HepG2 (cell line): ENCODE measurements around the gene ATXN7L3. TPM values are rescaled to one million over a fixed set of nuclear protein-coding genes. Genes with fewer than 3 reads are reported as not detected.

Experiments used
- BHLHE40 ChIP-seq: IDR thresholded peaks from 2 replicates; pipeline ENCODE4 v1.6.1; 2011; ENCODE audit warnings: low read length, improper control_type of control experiment
- CEBPB ChIP-seq: IDR thresholded peaks from 2 replicates; pipeline ENCODE4 v1.6.1; 2011; ENCODE audit warnings: low read depth, low read length, improper control_type of control experiment, borderline replicate concordance
- EZH2 ChIP-seq: conservative IDR thresholded peaks from 2 replicates; pipeline ENCODE4 v1.6.1; 2012; ENCODE audit warnings: mild to moderate bottlenecking, low read depth, low read length, moderate library complexity
- FLYWCH1 ChIP-seq: sonication (generic); formaldehyde crosslinking; IDR thresholded peaks from 2 replicates; pipeline ENCODE4 v1.8.1; 2023; ENCODE audit warnings: mild to moderate bottlenecking, missing genetic modification reagents
- GATAD1 ChIP-seq: IDR thresholded peaks from 2 replicates; pipeline ENCODE4 v1.6.1; 2016; ENCODE audit warnings: missing genetic modification reagents, missing compliant biosample characterization
- GTF3A ChIP-seq: sonication (generic); formaldehyde crosslinking; conservative IDR thresholded peaks from 2 replicates; pipeline ENCODE4 v1.4.0; 2020; ENCODE audit warnings: mild to moderate bottlenecking, missing genetic modification reagents
- HOXA9 ChIP-seq: sonication (generic); formaldehyde crosslinking; IDR thresholded peaks from 2 replicates; pipeline ENCODE4 v1.8.1; 2022; ENCODE audit warnings: missing genetic modification reagents, mild to moderate bottlenecking, moderate library complexity, borderline replicate concordance
- KDM5B ChIP-seq: sonication (generic); formaldehyde crosslinking; IDR thresholded peaks from 2 replicates; pipeline ENCODE4 v1.4.0; 2020; ENCODE audit warnings: missing genetic modification reagents, mild to moderate bottlenecking, borderline replicate concordance
- MEIS1 ChIP-seq: sonication (generic); formaldehyde crosslinking; IDR thresholded peaks from 2 replicates; pipeline ENCODE4 v1.9.0; 2021; ENCODE audit warnings: mild to moderate bottlenecking, missing genetic modification reagents, moderate library complexity, borderline replicate concordance
- MTA1 ChIP-seq: sonication (generic); formaldehyde crosslinking; IDR thresholded peaks from 2 replicates; pipeline ENCODE4 v1.4.0; 2020; ENCODE audit warnings: missing genetic modification reagents, mild to moderate bottlenecking, borderline replicate concordance
- MTF1 ChIP-seq: sonication (generic); formaldehyde crosslinking; IDR thresholded peaks from 2 replicates; pipeline ENCODE4 v1.5.0; 2020; ENCODE audit warnings: missing genetic modification reagents
- RARA ChIP-seq: IDR thresholded peaks from 2 replicates; pipeline ENCODE4 v1.6.1; 2016; ENCODE audit warnings: missing genetic modification reagents, missing compliant biosample characterization
- RXRB ChIP-seq: IDR thresholded peaks from 2 replicates; pipeline ENCODE4 v1.6.1; 2016; ENCODE audit warnings: borderline replicate concordance, missing genetic modification reagents, missing compliant biosample characterization
- SP4 ChIP-seq: sonication (generic); formaldehyde crosslinking; IDR thresholded peaks from 2 replicates; pipeline ENCODE4 v1.8.1; 2023; ENCODE audit warnings: mild to moderate bottlenecking, missing genetic modification reagents
- ZKSCAN5 ChIP-seq: sonication (generic); formaldehyde crosslinking; IDR thresholded peaks from 2 replicates; pipeline ENCODE4 v1.5.1; 2020; ENCODE audit warnings: mild to moderate bottlenecking, missing genetic modification reagents
- ZNF20 ChIP-seq: sonication (generic); formaldehyde crosslinking; IDR thresholded peaks from 2 replicates; pipeline ENCODE4 v1.4.0; 2020; ENCODE audit warnings: mild to moderate bottlenecking, moderate library complexity, missing genetic modification reagents
- ZNF253 ChIP-seq: sonication (generic); formaldehyde crosslinking; IDR thresholded peaks from 2 replicates; pipeline ENCODE4 v1.8.0; 2022; ENCODE audit warnings: mild to moderate bottlenecking, missing genetic modification reagents, borderline replicate concordance
- ZNF317 ChIP-seq: sonication (generic); formaldehyde crosslinking; IDR thresholded peaks from 2 replicates; pipeline ENCODE4 v1.5.0; 2020; ENCODE audit warnings: mild to moderate bottlenecking, missing genetic modification reagents
- ZNF891 ChIP-seq: sonication (generic); formaldehyde crosslinking; IDR thresholded peaks from 2 replicates; pipeline ENCODE4 v1.5.0; 2020; ENCODE audit warnings: mild to moderate bottlenecking, missing genetic modification reagents
- ZSCAN21 ChIP-seq: sonication (generic); formaldehyde crosslinking; IDR thresholded peaks from 2 replicates; pipeline ENCODE4 v1.8.0; 2022; ENCODE audit warnings: mild to moderate bottlenecking, missing genetic modification reagents, moderate library complexity, borderline replicate concordance
- polyA plus RNA-seq, 8 experiments: library from polyadenylated mRNA; depleted of rRNA in 3 of 8; stranded (reverse) in 7 of 8; unstranded in 1 of 8; fragments of >200 nt; fragmentation: Illumina TruSeq in 4 of 8; extraction: Trizol in 4 of 8; gene quantifications; 2 replicates each; pipeline versions ENCODE4 v1.2.1 to v1.2.3, GENCODE V29; 2011 to 2016; ENCODE audit warnings: low read depth in 4 of 8, missing spikeins in 1 of 8, mixed read lengths in 1 of 8; ENCODE audit not compliant: insufficient read depth in 1 of 8
- total RNA-seq, 5 experiments: library from RNA; depleted of rRNA; stranded (reverse); fragments of >200 nt; fragmentation: Illumina TruSeq; extraction: Trizol; gene quantifications; 2 replicates each; pipeline ENCODE4 v1.2.3, GENCODE V29; 2016; ENCODE audit warnings: low read depth in 1 of 5
- TF ChIP-seq, protein P1 (sequence below): sonication (generic); formaldehyde crosslinking; IDR thresholded peaks from 2 replicates; pipeline ENCODE4 v1.4.0; 2020; ENCODE audit warnings: missing genetic modification reagents
- TF ChIP-seq, protein P2 (sequence below): sonication (generic); formaldehyde crosslinking; IDR thresholded peaks from 2 replicates; pipeline ENCODE4 v1.4.0; 2020; ENCODE audit warnings: missing genetic modification reagents, low read depth, mild to moderate bottlenecking, borderline replicate concordance
- TF ChIP-seq, protein P3 (sequence below): sonication (generic); formaldehyde crosslinking; IDR thresholded peaks from 2 replicates; pipeline ENCODE4 v1.5.0; 2020; ENCODE audit warnings: missing genetic modification reagents
- TF ChIP-seq, protein P4 (sequence below): sonication (generic); formaldehyde crosslinking; IDR thresholded peaks from 2 replicates; pipeline ENCODE4 v1.5.1; 2020; ENCODE audit warnings: mild to moderate bottlenecking, missing genetic modification reagents, borderline replicate concordance

Gene ATXN7L3
- total and polyA plus RNA-seq, 2 of the 13 experiments (the other 11 are each of a cell fraction or from before 2014, with no cell fraction given) = 44.5 to 59.1 TPM

DNA sequence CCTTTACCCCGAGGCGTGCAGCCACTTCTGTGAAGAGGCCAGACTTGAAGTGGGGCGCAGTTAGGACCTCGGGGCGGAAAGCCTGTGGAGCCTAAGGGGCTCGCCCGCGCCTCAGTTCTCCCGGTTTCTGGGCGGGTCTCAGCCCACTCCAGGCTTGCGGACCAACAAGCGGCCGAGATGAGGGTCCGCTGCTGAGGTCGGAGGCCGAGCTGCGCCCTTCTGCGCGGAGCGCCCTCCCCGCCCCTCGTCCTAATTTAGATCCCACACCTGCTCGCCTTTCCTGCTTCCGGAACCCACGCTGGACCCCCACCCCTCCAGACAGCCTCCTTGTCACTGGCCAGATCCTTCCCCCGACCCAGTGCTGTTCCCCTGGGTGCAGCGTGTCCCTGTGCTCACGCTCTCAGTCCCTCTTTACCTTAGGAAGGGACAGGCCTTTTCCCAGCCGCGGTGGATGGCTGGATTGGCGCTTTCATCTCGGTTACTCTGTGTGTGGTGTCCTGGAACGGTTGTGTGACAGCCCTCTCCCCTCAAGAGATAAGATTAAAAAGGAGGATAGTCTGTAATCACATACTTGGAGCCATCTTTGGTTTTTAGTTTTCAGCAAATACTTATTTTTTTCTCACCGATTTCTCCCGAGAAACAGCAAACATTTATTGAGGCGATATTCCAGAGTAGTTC, 933 bp upstream of the ATXN7L3 start (continued):
- 0 out of 2 replicates have a peak, but pooled peaks have one; percentile 41 for TF ChIP-seq ZNF317 (CRISPR knock-in tag)
- peak; percentile 67 for TF ChIP-seq SP4 (CRISPR knock-in tag)
- TF ChIP-seq FLYWCH1 (CRISPR knock-in tag) = no peak
- TF ChIP-seq RXRB (CRISPR knock-in tag) = peak; percentile 29; the same call in 1 of the 2 replicates
- no peak for TF ChIP-seq ZKSCAN5
- no peak for TF ChIP-seq RARA (CRISPR knock-in tag)
- TF ChIP-seq ZNF20 (CRISPR knock-in tag) = no peak
- TF ChIP-seq GATAD1 (CRISPR knock-in tag) = peak; percentile 13
- TF ChIP-seq ZSCAN21 (CRISPR knock-in tag) = peak; percentile 41; the same call in 1 of the 2 replicates
- TF ChIP-seq, protein P1, sequence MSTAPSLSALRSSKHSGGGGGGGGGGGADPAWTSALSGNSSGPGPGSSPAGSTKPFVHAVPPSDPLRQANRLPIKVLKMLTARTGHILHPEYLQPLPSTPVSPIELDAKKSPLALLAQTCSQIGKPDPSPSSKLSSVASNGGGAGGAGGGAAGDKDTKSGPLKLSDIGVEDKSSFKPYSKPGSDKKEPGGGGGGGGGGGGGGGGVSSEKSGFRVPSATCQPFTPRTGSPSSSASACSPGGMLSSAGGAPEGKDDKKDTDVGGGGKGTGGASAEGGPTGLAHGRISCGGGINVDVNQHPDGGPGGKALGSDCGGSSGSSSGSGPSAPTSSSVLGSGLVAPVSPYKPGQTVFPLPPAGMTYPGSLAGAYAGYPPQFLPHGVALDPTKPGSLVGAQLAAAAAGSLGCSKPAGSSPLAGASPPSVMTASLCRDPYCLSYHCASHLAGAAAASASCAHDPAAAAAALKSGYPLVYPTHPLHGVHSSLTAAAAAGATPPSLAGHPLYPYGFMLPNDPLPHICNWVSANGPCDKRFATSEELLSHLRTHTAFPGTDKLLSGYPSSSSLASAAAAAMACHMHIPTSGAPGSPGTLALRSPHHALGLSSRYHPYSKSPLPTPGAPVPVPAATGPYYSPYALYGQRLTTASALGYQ = no peak
- TF ChIP-seq HOXA9 (CRISPR knock-in tag) = no peak
- TF ChIP-seq ZNF253 (CRISPR knock-in tag) = no peak
- TF ChIP-seq MTF1 (CRISPR knock-in tag) = no peak
- TF ChIP-seq, protein P2, sequence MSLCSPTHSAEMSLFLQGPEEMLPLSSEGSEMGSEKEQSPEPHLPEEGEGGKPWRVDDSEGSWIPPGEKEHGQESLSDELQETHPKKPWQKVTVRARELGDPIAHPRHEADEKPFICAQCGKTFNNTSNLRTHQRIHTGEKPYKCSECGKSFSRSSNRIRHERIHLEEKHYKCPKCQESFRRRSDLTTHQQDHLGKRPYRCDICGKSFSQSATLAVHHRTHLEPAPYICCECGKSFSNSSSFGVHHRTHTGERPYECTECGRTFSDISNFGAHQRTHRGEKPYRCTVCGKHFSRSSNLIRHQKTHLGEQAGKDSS (CRISPR knock-in tag) = no peak; the same call in 1 of the 2 replicates
- TF ChIP-seq, protein P3, sequence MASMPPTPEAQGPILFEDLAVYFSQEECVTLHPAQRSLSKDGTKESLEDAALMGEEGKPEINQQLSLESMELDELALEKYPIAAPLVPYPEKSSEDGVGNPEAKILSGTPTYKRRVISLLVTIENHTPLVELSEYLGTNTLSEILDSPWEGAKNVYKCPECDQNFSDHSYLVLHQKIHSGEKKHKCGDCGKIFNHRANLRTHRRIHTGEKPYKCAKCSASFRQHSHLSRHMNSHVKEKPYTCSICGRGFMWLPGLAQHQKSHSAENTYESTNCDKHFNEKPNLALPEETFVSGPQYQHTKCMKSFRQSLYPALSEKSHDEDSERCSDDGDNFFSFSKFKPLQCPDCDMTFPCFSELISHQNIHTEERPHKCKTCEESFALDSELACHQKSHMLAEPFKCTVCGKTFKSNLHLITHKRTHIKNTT (CRISPR knock-in tag) = no peak
- TF ChIP-seq, protein P4, sequence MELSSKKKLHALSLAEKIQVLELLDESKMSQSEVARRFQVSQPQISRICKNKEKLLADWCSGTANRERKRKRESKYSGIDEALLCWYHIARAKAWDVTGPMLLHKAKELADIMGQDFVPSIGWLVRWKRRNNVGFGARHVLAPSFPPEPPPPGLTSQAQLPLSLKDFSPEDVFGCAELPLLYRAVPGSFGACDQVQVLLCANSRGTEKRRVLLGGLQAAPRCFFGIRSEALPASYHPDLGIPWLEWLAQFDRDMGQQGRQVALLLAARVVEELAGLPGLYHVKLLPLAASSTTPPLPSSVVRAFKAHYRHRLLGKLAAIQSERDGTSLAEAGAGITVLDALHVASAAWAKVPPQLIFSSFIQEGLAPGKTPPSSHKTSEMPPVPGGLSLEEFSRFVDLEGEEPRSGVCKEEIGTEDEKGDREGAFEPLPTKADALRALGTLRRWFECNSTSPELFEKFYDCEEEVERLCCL (CRISPR knock-in tag) = peak; percentile 69; the same call in 1 of the 2 replicates
- TF ChIP-seq MEIS1 = peak; percentile 61; the same call in 1 of the 2 replicates
- TF ChIP-seq KDM5B (CRISPR knock-in tag) = peak; percentile 96
- TF ChIP-seq CEBPB = no peak
- no peak for TF ChIP-seq EZH2
- TF ChIP-seq ZNF891 (CRISPR knock-in tag) = peak; percentile 78; the same call in 1 of the 2 replicates
- no peak for TF ChIP-seq BHLHE40
- TF ChIP-seq GTF3A = peak; percentile 78; the same call in 1 of the 2 replicates
- TF ChIP-seq MTA1 (CRISPR knock-in tag) = peak; percentile 61
